CD4-positive, alpha-beta T cell (primary cell): ENCODE data around the gene PFKFB3. TPM values are rescaled to one million over a fixed set of nuclear protein-coding genes. Genes with fewer than 3 reads are reported as not detected.

Experiments
- ATAC-seq: fragments of 200-7000 bp; cut with Tn5 transposase; one replicate; pipeline ENCODE4 v1.10.0; 2022; ENCODE audit warnings: mild to moderate bottlenecking; ENCODE audit not compliant: poor library complexity
- CTCF ChIA-PET: fragments of 350-600 bp; sonication (Branson Sonifier 250); formaldehyde crosslinking; loops from one replicate; lab custom pipeline; 2021; ENCODE audit warnings: antibody characterized with exemption, inconsistent platforms; lab: Charles Lee
- POLR2A ChIA-PET: fragments of 350-600 bp; sonication (Branson Sonifier 250); formaldehyde crosslinking; loops from one replicate; lab custom pipeline; 2021; ENCODE audit warnings: antibody characterized with exemption, inconsistent platforms; lab: Charles Lee
- DNase-seq, 14 experiments: peaks; one replicate each; pipeline ENCODE4 v3.0.0-alpha.2; 2013 to 2020; ENCODE audit warnings: mixed read lengths in 2 of 14
- H3K27ac ChIP-seq, 2 donors: one replicate each; pipeline versions ENCODE4 v1.5.1 to v1.7.0; 2013; ENCODE audit warnings: low read length in 2 of 2, low read depth in 1 of 2, mild to moderate bottlenecking in 1 of 2
- H3K27me3 ChIP-seq, 2 experiments: 1 replicate in 1 of 2; 2 replicates in 1 of 2; pipeline versions ENCODE4 v1.6.1 to v1.7.0; 2013; ENCODE audit warnings: low read length in 2 of 2, control low read depth in 1 of 2, mild to moderate bottlenecking in 1 of 2, moderate library complexity in 1 of 2; ENCODE audit not compliant: insufficient read depth in 2 of 2, control insufficient read depth in 1 of 2
- H3K36me3 ChIP-seq: one replicate; pipeline ENCODE4 v1.6.1; 2013; ENCODE audit warnings: low read length, control low read depth; ENCODE audit not compliant: insufficient read depth
- H3K4me1 ChIP-seq: one replicate; pipeline ENCODE4 v1.6.1; 2013; ENCODE audit warnings: low read length, control low read depth; ENCODE audit not compliant: insufficient read depth
- H3K4me3 ChIP-seq: one replicate; pipeline ENCODE4 v1.5.1; 2013; ENCODE audit warnings: mild to moderate bottlenecking, low read length, moderate library complexity
- H3K9me3 ChIP-seq, 2 experiments: 1 replicate in 1 of 2; 2 replicates in 1 of 2; pipeline versions ENCODE4 v1.6.1 to v1.7.0; 2013; ENCODE audit warnings: low read length in 2 of 2, mild to moderate bottlenecking in 2 of 2, control low read depth in 1 of 2, moderate library complexity in 1 of 2; ENCODE audit not compliant: control insufficient read depth in 1 of 2, insufficient read depth in 1 of 2
- H3K27ac Mint-ChIP-seq: one replicate; pipeline ENCODE4 v1.8.0; 2020; ENCODE audit warnings: mixed read lengths
- H3K27me3 Mint-ChIP-seq: one replicate; pipeline ENCODE4 v1.8.0; 2021; ENCODE audit warnings: mixed read lengths
- H3K36me3 Mint-ChIP-seq: one replicate; pipeline ENCODE4 v1.8.0; 2021; ENCODE audit warnings: low read depth, mixed read lengths
- H3K4me1 Mint-ChIP-seq: one replicate; pipeline ENCODE4 v1.8.0; 2021; ENCODE audit warnings: low read depth, mixed read lengths
- H3K4me3 Mint-ChIP-seq: one replicate; pipeline ENCODE4 v1.8.0; 2020; ENCODE audit warnings: mild to moderate bottlenecking, mixed read lengths
- H3K9me3 Mint-ChIP-seq: one replicate; pipeline ENCODE4 v1.8.0; 2020; ENCODE audit warnings: mixed read lengths
- intact Hi-C, 2 experiments: fragments of 100-400 bp; cut with DNase I in 1 of 2; cut with micrococcal nuclease in 1 of 2; formaldehyde crosslinking; loops; one replicate each; pipeline versions ENCODE4 v1.15.1 to v1.9.0; 2023 to 2025; cut with DNase I, micrococcal nuclease
- total RNA-seq, 174 experiments: library from RNA in 2 of 174; stranded (reverse) in 2 of 174; gene quantifications; one replicate each; pipeline ENCODE4 v1.2.3 and lab custom pipeline; 2021 to 2026
- TF ChIP-seq, protein P1 (sequence below): fragments of 200-600 bp; IDR thresholded peaks from one replicate; pipeline ENCODE4 v1.8.0; 2022; ENCODE audit warnings: antibody characterized with exemption, mild to moderate bottlenecking

The PFKFB3 gene
- total RNA-seq, 2 experiments from 2014 or later, result 142 to 145 TPM

GRCh38 chr10:6298428-6298827 is 95.7 kb downstream of the PFKFB3 start:
- peaks cover 23% of the 10 kb centered on the region for H3K4me1 ChIP-seq
- TF ChIP-seq, protein P1, sequence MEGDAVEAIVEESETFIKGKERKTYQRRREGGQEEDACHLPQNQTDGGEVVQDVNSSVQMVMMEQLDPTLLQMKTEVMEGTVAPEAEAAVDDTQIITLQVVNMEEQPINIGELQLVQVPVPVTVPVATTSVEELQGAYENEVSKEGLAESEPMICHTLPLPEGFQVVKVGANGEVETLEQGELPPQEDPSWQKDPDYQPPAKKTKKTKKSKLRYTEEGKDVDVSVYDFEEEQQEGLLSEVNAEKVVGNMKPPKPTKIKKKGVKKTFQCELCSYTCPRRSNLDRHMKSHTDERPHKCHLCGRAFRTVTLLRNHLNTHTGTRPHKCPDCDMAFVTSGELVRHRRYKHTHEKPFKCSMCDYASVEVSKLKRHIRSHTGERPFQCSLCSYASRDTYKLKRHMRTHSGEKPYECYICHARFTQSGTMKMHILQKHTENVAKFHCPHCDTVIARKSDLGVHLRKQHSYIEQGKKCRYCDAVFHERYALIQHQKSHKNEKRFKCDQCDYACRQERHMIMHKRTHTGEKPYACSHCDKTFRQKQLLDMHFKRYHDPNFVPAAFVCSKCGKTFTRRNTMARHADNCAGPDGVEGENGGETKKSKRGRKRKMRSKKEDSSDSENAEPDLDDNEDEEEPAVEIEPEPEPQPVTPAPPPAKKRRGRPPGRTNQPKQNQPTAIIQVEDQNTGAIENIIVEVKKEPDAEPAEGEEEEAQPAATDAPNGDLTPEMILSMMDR, result no peak
- no peak overlapping the region for H3K27ac ChIP-seq
- DNase-seq (no peak), ATAC-seq (no peak)
- H3K36me3 Mint-ChIP-seq, result no peaks in the 10 kb centered on the region
- H3K4me3 Mint-ChIP-seq, result no peak overlapping the region
- no peaks in the 10 kb centered on the region for H3K36me3 ChIP-seq
- no peaks in the 10 kb centered on the region for H3K27me3 ChIP-seq
- H3K9me3 Mint-ChIP-seq, result peaks cover 4% of the 10 kb centered on the region
- H3K4me1 Mint-ChIP-seq, result peaks cover 48% of the 10 kb centered on the region
- H3K27ac Mint-ChIP-seq, result no peak overlapping the region
- no peaks in the 10 kb centered on the region for H3K27me3 Mint-ChIP-seq
- POLR2A ChIA-PET, result no interaction called here
- H3K4me3 ChIP-seq, result no peak overlapping the region
- CTCF ChIA-PET, result no interaction called here
- intact Hi-C loops, result loop anchor here in 1 of 2 experiments (10.0 kb wide), 1 partner anchor 46 kb away; no protein-coding TSS in a partner anchor
- no peaks in the 10 kb centered on the region for H3K9me3 ChIP-seq

DNA sequence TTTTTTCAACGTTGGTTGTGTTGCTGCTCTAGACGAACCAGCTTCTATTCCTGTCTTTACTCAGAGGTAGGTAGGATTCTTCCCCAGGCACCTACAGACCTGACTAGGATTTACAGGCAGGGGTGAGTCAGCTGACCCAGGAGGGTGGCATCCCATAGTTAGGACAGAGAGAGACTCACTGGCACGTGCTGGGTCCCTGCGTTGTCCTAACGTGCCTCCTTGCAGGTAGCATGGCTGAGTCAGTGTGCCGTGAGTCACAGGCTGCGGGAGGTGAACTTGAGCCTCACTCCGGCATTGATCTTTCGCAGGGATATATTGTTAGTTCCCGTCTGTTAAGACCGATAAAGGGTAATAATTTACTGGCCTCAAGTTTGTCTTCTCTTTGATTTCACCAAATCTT is 96.5 kb downstream of the PFKFB3 start:
- ATAC-seq (no peak), DNase-seq (peak in 1 of 14 experiments; percentile 4)
- ChIA-PET CTCF (interaction anchor here (2.2 kb wide), 1 partner anchor 98 kb away, joined by 19 read pairs; the partner anchor contains the start of gene PFKFB3), POLR2A (no interaction called here)
- peaks cover 23% of the 10 kb centered on the region for H3K4me1 ChIP-seq
- H3K9me3 ChIP-seq, result no peaks in the 10 kb centered on the region
- intact Hi-C loops, result loop anchor here in 1 of 2 experiments (10.0 kb wide), 1 partner anchor 46 kb away; no protein-coding TSS in a partner anchor
- Mint-ChIP-seq H3K36me3 (no peaks in the 10 kb centered on the region), H3K4me1 (peaks cover 40% of the 10 kb centered on the region), H3K4me3 (no peak overlapping the region), H3K9me3 (peaks cover 4% of the 10 kb centered on the region), H3K27me3 (no peaks in the 10 kb centered on the region), H3K27ac (no peak overlapping the region)
- H3K27ac ChIP-seq, result no peak overlapping the region
- H3K27me3 ChIP-seq, result no peaks in the 10 kb centered on the region
- no peak overlapping the region for H3K4me3 ChIP-seq
- H3K36me3 ChIP-seq, result no peaks in the 10 kb centered on the region
- TF ChIP-seq, protein P1, result no peak

DNA sequence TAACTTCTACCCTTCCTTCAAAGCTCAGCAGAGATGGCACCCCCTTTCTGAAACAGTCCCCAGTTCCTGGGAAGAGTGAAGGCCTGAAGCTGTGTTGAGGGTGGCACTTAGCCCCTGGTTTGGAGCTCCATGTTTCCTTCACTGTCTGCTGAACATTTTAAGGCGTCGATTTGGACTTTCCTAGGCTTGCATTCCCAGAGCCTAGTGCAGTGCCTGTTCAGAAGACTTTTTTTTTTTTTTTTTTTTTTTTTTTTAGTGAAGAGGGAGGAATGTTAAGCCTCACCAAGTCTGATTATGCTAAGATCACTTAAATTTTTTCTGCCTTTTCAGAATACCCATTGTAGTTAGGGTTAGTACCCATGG is 97.0 kb downstream of the PFKFB3 start:
- no peaks in the 10 kb centered on the region for H3K36me3 ChIP-seq
- intact Hi-C loops, result loop anchor here (1.0 to 10.0 kb wide), 3 partner anchors 45 to 97 kb away; partner anchors contain the start of gene PFKFB3 (in 1 of the 2)
- H3K27ac ChIP-seq, result peak overlapping the region in 1 of 2 donors; percentile 27
- H3K4me1 ChIP-seq, result peaks cover 23% of the 10 kb centered on the region
- peaks cover 2% of the 10 kb centered on the region for H3K9me3 Mint-ChIP-seq
- peak overlapping the region; percentile 75 for H3K27ac Mint-ChIP-seq
- H3K27me3 Mint-ChIP-seq, result no peaks in the 10 kb centered on the region
- ChIA-PET POLR2A (interaction anchor here (0.9 to 1.6 kb wide), 6 partner anchors 8 to 248 kb away, joined by 3 to 17 read pairs (median 4); partner anchors contain the start of gene PFKFB3), CTCF (interaction anchor here (0.9 to 2.2 kb wide), 3 partner anchors 25 to 102 kb away, joined by 3 to 19 read pairs (median 5); partner anchors contain the start of gene PFKFB3)
- H3K4me3 Mint-ChIP-seq, result peak overlapping the region; percentile 28
- no peak overlapping the region for H3K4me3 ChIP-seq
- no peak for ATAC-seq
- H3K9me3 ChIP-seq, result no peaks in the 10 kb centered on the region
- H3K36me3 Mint-ChIP-seq, result no peaks in the 10 kb centered on the region
- H3K4me1 Mint-ChIP-seq, result peaks cover 36% of the 10 kb centered on the region
- H3K27me3 ChIP-seq, result no peaks in the 10 kb centered on the region
- no peak for DNase-seq
- TF ChIP-seq, protein P1, result no peak
